Left lung (tissue), 14 donors: ENCODE data around the gene OR4D2. TPM values are rescaled to one million over a fixed set of nuclear protein-coding genes. Genes with fewer than 3 reads are reported as not detected.

Source experiments
- ATAC-seq: fragments of 200-7000 bp; cut with Tn5 transposase; one replicate; pipeline ENCODE4 v1.9.1; 2020; ENCODE audit warnings: moderate library complexity
- DNase-seq, 4 donors: peaks; one replicate each; pipeline ENCODE4 v3.0.0-alpha.2; 2013 to 2020
- H3K27ac ChIP-seq, 2 donors: fragments of 200-600 bp; sonication (generic) in 1 of 2; one replicate each; pipeline versions ENCODE4 v1.5.0 to v1.8.0; 2020 to 2021
- H3K27me3 ChIP-seq, 2 donors: fragments of 200-600 bp; sonication (generic) in 1 of 2; one replicate each; pipeline versions ENCODE4 v1.5.0 to v1.8.0; 2020 to 2021
- H3K36me3 ChIP-seq, 2 donors: fragments of 200-600 bp; sonication (generic) in 1 of 2; one replicate each; pipeline versions ENCODE4 v1.5.0 to v1.8.0; 2020 to 2021
- H3K4me1 ChIP-seq, 2 donors: fragments of 200-600 bp; one replicate each; pipeline ENCODE4 v1.8.0; 2021
- H3K4me3 ChIP-seq, 2 donors: fragments of 200-600 bp; sonication (generic) in 1 of 2; one replicate each; pipeline versions ENCODE4 v1.5.0 to v1.8.0; 2020 to 2021; ENCODE audit warnings: mild to moderate bottlenecking in 1 of 2
- H3K9me3 ChIP-seq, 2 donors: fragments of 200-600 bp; sonication (generic) in 1 of 2; one replicate each; pipeline versions ENCODE4 v1.5.0 to v1.8.0; 2020 to 2021
- CTCF ChIP-seq, 2 donors: fragments of 200-600 bp; sonication (generic) in 1 of 2; IDR thresholded peaks; one replicate each; pipeline versions ENCODE4 v1.5.0 to v1.8.0; 2021; ENCODE audit warnings: antibody characterized with exemption in 2 of 2
- intact Hi-C, 2 donors: fragments of 100-400 bp; cut with DNase I; formaldehyde crosslinking; loops; one replicate each; pipeline versions ENCODE4 v1.11.2 to v1.14.2; 2022
- long read RNA-seq, 12 donors: library from polyadenylated mRNA in 2 of 12; unstranded in 2 of 12; transcript quantifications; one replicate each; pipeline ENCODE4 v2.0.0 and lab custom pipeline, GENCODE V29; 2019 to 2026
- polyA plus RNA-seq, 6 donors: library from polyadenylated mRNA; unstranded; fragments of 120-200 nt; gene quantifications; one replicate each; pipeline ENCODE4 v1.2.1, GENCODE V29; 2013; ENCODE audit not compliant: insufficient read length in 6 of 6
- total RNA-seq, 2 donors: library from RNA; stranded (reverse); fragmentation: NEBNext Ultra II Directional; extraction: Animal tissue kit (Norgen Biotek cat#: 25700); gene quantifications; one replicate each; pipeline ENCODE4 v1.2.1, GENCODE V29; 2021
- donor health status: DM: no; HTN: yes; CAD: no.
- donor health status: DM: no; HTN: no; CAD: no.

OR4D2 gene
- total RNA-seq (not detected), polyA plus RNA-seq (not detected)
- long read RNA-seq, donor 1: 0 reads
- long read RNA-seq, donor 2: 0 reads
- long read RNA-seq, donor 3: 0 reads
- long read RNA-seq, donor 4: 0 reads
- long read RNA-seq, donor 5: 0 reads
- long read RNA-seq, donor 6: 0 reads
- long read RNA-seq, donor 7: 0 reads
- long read RNA-seq, donor 8: 0 reads
- long read RNA-seq, donor 9: 0 reads
- long read RNA-seq, donor 10: 0 reads
- long read RNA-seq, donor 11: 0 reads
- long read RNA-seq, donor 12: 0 reads

GRCh38 chr17:58166682-58167081 lies at the start of gene OR4D2:
TSS of gene OR4D2 (plus strand) at chr17:58166982. CDS start at chr17:58169656, 2,674 bp downstream.
- no peak within 1 kb of the TSS for H3K4me3 ChIP-seq
- no peak within 1 kb of the TSS for H3K27ac ChIP-seq
- no peak for TF ChIP-seq CTCF (IDR thresholded peaks at IDR 0.05)
- no peaks in the 10 kb centered on the region for H3K9me3 ChIP-seq
- H3K36me3 ChIP-seq: no peaks in the 10 kb centered on the region
- intact Hi-C loops: no loop called here
- peaks cover 5 to 18% of the 10 kb centered on the region in 2 donors for H3K27me3 ChIP-seq
- ATAC-seq (no peak), DNase-seq (no peak)
- H3K4me1 ChIP-seq: no peaks in the 10 kb centered on the region

GRCh38 chr17:58117382-58117781 lies 49.4 kb upstream of the OR4D2 start:
- TF ChIP-seq CTCF (IDR thresholded peaks at IDR 0.05): no peak
- Histone ChIP-seq H3K4me1 (no peaks in the 10 kb centered on the region), H3K27me3 (peaks cover 0 to 13% of the 10 kb centered on the region in 2 donors), H3K9me3 (no peaks in the 10 kb centered on the region), H3K4me3 (no peak overlapping the region), H3K27ac (no peak overlapping the region), H3K36me3 (no peaks in the 10 kb centered on the region)
- intact Hi-C loops: loop anchor here in 1 of 2 donors (10.0 kb wide), 1 partner anchor 263 kb away; the partner anchor contains the start of gene MRPS23
- DNase-seq: no peak
- no peak for ATAC-seq

GRCh38 chr17:58119491-58119890 lies 47.3 kb upstream of the OR4D2 start:
- peaks cover 0 to 13% of the 10 kb centered on the region in 2 donors for H3K27me3 ChIP-seq
- no peaks in the 10 kb centered on the region for H3K4me1 ChIP-seq
- H3K9me3 ChIP-seq: no peaks in the 10 kb centered on the region
- no peaks in the 10 kb centered on the region for H3K36me3 ChIP-seq
- intact Hi-C loops: loop anchor here in 1 of 2 donors (10.0 kb wide), 1 partner anchor 265 kb away; the partner anchor contains the start of gene MRPS23
- H3K4me3 ChIP-seq: no peak overlapping the region
- no peak overlapping the region for H3K27ac ChIP-seq
- no peak for TF ChIP-seq CTCF (IDR thresholded peaks at IDR 0.05)
- ATAC-seq (no peak), DNase-seq (no peak)

- intact Hi-C loops: no loop called here
- Histone ChIP-seq H3K4me3 (no peak overlapping the region), H3K36me3 (no peaks in the 10 kb centered on the region), H3K4me1 (no peaks in the 10 kb centered on the region), H3K27ac (no peak overlapping the region), H3K9me3 (no peaks in the 10 kb centered on the region), H3K27me3 (peaks cover 0 to 13% of the 10 kb centered on the region in 2 donors)
- ATAC-seq (peak; percentile 79), DNase-seq (peak in 2 of 4 donors; percentile 55 to 75)
- no peak for TF ChIP-seq CTCF (IDR thresholded peaks at IDR 0.05)
These were observed 46.5 kb upstream of the OR4D2 start for GRCh38 chr17:58120195-58120822.

- Histone ChIP-seq H3K9me3 (no peaks in the 10 kb centered on the region), H3K4me1 (no peaks in the 10 kb centered on the region), H3K36me3 (no peaks in the 10 kb centered on the region), H3K27ac (no peak overlapping the region), H3K4me3 (no peak overlapping the region), H3K27me3 (peaks cover 0 to 13% of the 10 kb centered on the region in 2 donors)
- no peak for TF ChIP-seq CTCF (IDR thresholded peaks at IDR 0.05)
- intact Hi-C loops: no loop called here
- ATAC-seq (no peak), DNase-seq (peak in 2 of 4 donors; percentile 1 to 41)
These were observed 44.9 kb upstream of the OR4D2 start for GRCh38 chr17:58121925-58122324.
